Lower lobe of right lung (tissue), 2 donors: Measurements from ENCODE around the gene NMT1. TPM values are rescaled to one million over a fixed set of nuclear protein-coding genes. Genes with fewer than 3 reads are reported as not detected.

Source experiments
- ATAC-seq, 2 donors: fragments of 200-7000 bp; cut with Tn5 transposase; one replicate each; pipeline ENCODE4 v1.9.1; 2020 to 2022; ENCODE audit warnings: mild to moderate bottlenecking in 2 of 2, moderate library complexity in 2 of 2
- DNase-seq: peaks from one replicate; pipeline ENCODE4 v3.0.0-alpha.2; 2020
- H3K27ac ChIP-seq: fragments of 200-600 bp; one replicate; pipeline ENCODE4 v1.8.0; 2022
- H3K27me3 ChIP-seq: fragments of 200-600 bp; one replicate; pipeline ENCODE4 v1.8.0; 2022; ENCODE audit warnings: low read depth
- H3K36me3 ChIP-seq: fragments of 200-600 bp; one replicate; pipeline ENCODE4 v1.8.0; 2022; ENCODE audit warnings: mild to moderate bottlenecking
- H3K4me1 ChIP-seq: fragments of 200-600 bp; one replicate; pipeline ENCODE4 v1.8.0; 2022
- H3K4me3 ChIP-seq: fragments of 200-600 bp; one replicate; pipeline ENCODE4 v1.8.0; 2022; ENCODE audit warnings: mild to moderate bottlenecking
- H3K9me3 ChIP-seq: fragments of 200-600 bp; one replicate; pipeline ENCODE4 v1.8.0; 2022
- CTCF ChIP-seq: fragments of 200-600 bp; IDR thresholded peaks from one replicate; pipeline ENCODE4 v1.8.0; 2022; ENCODE audit warnings: antibody characterized with exemption, mild to moderate bottlenecking
- intact Hi-C: fragments of 100-400 bp; cut with DNase I; formaldehyde crosslinking; loops from one replicate; pipeline ENCODE4 v1.11.0; 2022
- total RNA-seq: library from RNA; stranded (reverse); fragmentation: NEBNext Ultra II Directional; extraction: Animal tissue kit (Norgen Biotek cat#: 25700); gene quantifications from one replicate; pipeline ENCODE4 v1.2.1, GENCODE V29; 2021
- donor health status: DM: no; HTN: yes; CAD: no; lungs with severe emphysema.

Gene NMT1
- total RNA-seq, 1 donor from 2014 or later, result 117 TPM

GRCh38 chr17:45107293-45108010 is 46.3 kb downstream of the NMT1 start:
- TF ChIP-seq CTCF, result no peak
- H3K27me3 ChIP-seq, result no peaks in the 10 kb centered on the region
- H3K27ac ChIP-seq, result no peak overlapping the region
- intact Hi-C loops, result no loop called here
- DNase-seq, result no peak
- H3K9me3 ChIP-seq, result no peaks in the 10 kb centered on the region
- H3K36me3 ChIP-seq, result peaks cover 64% of the 10 kb centered on the region
- no peak for ATAC-seq
- no peaks in the 10 kb centered on the region for H3K4me1 ChIP-seq
- no peak overlapping the region for H3K4me3 ChIP-seq

DNA sequence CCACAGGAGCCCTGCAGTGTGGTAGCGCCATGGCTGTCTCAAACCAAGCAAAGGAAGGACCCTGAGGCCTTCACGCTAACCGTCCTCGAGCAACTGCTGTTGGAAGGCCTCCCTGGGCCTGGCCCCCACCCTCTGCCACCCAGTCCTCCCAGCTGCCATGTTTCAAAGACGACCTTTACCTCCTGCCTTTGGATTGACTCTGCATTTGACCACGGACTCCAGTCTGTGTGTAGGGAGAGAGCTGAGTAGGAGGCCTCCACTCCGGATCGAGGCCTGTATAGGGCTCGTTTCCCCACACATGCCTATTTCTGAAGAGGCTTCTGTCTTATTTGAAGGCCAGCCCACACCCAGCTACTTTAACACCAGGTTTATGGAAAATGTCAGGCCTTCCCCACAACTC is 46.9 kb downstream of the NMT1 start:
- no peaks in the 10 kb centered on the region for H3K4me1 ChIP-seq
- no peak for TF ChIP-seq CTCF
- H3K27ac ChIP-seq, result no peak overlapping the region
- no peaks in the 10 kb centered on the region for H3K9me3 ChIP-seq
- ATAC-seq (peak in 1 of 2 donors; percentile 5), DNase-seq (no peak)
- intact Hi-C loops, result no loop called here
- no peaks in the 10 kb centered on the region for H3K27me3 ChIP-seq
- H3K4me3 ChIP-seq, result no peak overlapping the region
- H3K36me3 ChIP-seq, result peaks cover 64% of the 10 kb centered on the region

GRCh38 chr17:45108595-45109521 is 47.7 kb downstream of the NMT1 start:
- peak in 1 of 2 donors; percentile 9 for ATAC-seq
- Histone ChIP-seq H3K4me1 (no peaks in the 10 kb centered on the region), H3K9me3 (no peaks in the 10 kb centered on the region), H3K27me3 (no peaks in the 10 kb centered on the region), H3K36me3 (peaks cover 63% of the 10 kb centered on the region), H3K4me3 (no peak overlapping the region), H3K27ac (peak overlapping the region; percentile 49)
- no peak for DNase-seq
- TF ChIP-seq CTCF, result no peak
- intact Hi-C loops, result no loop called here

DNA sequence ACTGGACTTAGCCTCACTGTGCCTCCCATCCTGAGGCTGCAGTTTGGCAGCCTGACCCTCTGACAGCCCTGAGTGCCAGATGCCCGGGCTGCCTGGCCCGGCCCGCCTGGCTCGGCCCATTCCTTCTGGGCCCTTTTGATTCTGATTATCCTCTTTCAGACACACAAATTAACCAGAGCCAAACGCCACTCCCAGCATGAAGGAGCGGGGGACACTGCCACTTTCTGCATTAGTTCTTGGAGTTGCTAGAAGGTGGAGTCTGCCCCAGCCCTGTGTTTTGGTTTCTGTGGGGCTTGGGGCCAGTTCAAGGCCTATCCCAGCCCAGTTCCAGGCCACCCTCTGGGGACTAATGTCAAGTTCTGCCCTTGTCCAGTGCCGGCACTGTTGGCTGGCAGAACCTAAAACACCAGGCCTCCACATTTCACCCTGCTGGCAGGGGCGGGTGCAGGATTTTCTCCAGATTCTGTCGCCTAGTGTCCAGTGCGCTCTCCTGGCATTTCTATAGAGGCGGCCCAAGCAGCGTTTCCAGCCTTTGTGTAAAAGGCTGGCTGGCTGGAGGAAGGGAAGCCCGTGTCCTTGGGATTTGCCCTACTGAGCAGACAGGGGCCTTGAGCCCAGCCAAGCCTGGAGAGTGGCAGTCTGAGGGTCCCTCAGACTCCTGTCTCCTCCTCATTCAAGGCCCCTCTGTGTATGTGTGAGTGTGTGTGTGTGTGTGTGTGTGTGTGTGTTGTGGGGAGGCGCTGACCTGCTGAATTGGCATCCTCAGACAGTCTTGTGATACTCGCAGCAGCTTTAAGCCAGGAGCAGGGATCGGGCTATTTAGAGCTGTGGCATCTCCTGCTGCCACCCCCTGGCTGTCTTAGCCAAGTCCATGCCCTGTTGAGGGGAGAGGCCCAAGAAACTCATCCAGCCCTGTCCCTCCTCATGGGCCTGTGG is 49.8 kb downstream of the NMT1 start:
- no peak overlapping the region for H3K27ac ChIP-seq
- H3K4me3 ChIP-seq, result no peak overlapping the region
- TF ChIP-seq CTCF, result no peak
- H3K36me3 ChIP-seq, result peaks cover 42% of the 10 kb centered on the region
- ATAC-seq, result no peak
- H3K27me3 ChIP-seq, result no peaks in the 10 kb centered on the region
- no peaks in the 10 kb centered on the region for H3K9me3 ChIP-seq
- intact Hi-C loops, result no loop called here
- DNase-seq, result no peak
- no peaks in the 10 kb centered on the region for H3K4me1 ChIP-seq

DNA sequence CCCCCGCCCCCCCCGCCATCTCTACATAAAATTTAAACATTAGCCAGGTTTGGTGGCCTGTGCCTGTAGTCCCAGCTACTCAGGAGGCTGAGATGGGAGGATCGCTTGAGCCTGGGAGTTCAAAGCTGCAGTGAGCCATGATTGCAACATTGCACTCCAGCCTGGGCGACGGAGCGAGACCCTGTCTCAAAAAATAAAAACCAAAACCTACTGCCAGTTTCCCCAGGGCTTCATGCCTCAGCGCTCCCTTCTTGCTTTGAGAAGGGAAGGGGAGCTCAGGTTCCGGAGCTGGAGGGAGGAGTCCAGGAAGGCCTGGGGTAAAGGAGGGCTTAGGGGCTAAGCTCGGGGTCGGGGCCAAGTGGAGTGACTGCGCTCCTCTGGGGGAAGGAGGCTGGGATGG is 50.7 kb downstream of the NMT1 start:
- H3K36me3 ChIP-seq, result peaks cover 33% of the 10 kb centered on the region
- no peaks in the 10 kb centered on the region for H3K4me1 ChIP-seq
- no peak for ATAC-seq
- H3K4me3 ChIP-seq, result no peak overlapping the region
- H3K9me3 ChIP-seq, result no peaks in the 10 kb centered on the region
- TF ChIP-seq CTCF, result no peak
- intact Hi-C loops, result no loop called here
- DNase-seq, result no peak
- H3K27me3 ChIP-seq, result no peaks in the 10 kb centered on the region
- no peak overlapping the region for H3K27ac ChIP-seq
